ENCODE results near the gene ABLIM3. TPM values are rescaled to one million over a fixed set of nuclear protein-coding genes. Genes with fewer than 3 reads are reported as not detected.

ABLIM3 gene
- total RNA-seq, 1 experiment from 2014 or later, result 14.3 TPM

DNA sequence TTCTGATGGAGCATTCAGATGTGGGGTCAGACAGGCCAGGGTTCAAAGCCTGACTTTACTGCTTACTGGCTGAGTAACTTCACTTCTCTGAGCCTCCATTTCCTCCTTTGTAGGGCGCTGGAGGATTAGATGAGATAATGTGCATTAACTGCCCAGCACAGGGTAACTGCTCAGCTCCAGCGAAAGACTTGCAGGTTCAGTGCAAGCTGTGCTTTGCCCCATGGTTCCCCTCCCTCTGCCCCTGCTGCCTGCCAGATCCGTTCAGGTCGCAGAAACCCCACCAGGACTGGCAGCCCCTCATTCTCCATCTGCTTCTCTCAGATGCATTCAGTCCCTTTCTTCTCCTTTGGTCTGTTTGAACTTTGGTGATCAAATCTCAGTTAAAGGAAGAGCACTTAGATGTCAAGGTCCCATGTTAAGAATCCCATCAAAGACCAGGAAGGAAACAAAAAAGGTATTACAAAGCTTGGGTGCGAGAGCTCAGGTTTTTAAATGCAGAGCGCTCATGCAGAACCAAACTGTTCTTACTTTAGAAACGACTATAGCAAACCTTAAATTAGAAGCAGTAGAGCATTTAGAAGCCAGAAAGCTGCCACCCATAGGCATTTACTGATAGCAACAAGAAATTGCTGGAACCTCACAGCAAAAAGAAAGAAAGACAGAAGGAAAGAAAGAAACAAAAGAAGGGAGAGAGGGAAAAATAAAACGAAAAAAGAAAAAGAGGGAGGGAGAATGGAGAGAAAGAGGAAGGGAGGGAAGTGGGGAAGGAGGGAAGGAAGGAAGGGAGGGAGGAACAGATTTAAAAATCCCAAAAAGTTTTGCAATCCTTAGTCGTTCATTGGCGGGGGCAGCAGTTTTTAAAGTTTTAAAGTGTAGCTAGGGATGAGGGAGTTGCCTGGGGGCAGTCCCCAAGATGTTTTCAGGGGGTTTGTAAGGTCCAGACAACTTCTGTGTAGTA, 153.9 kb downstream of the ABLIM3 start:
- Histone ChIP-seq H2AFZ (ENCODE audit: low read depth, low read length, poor library complexity, severe bottlenecking) (no peak overlapping the region), H3K9me2 (ENCODE audit: insufficient read depth) (no peaks in the 10 kb centered on the region), H3K36me3 (ENCODE audit: control insufficient read depth in 1 of 2, insufficient read depth in 2 of 2, low read length in 2 of 2) (no peaks in the 10 kb centered on the region), H3K9ac (ENCODE audit: low read length) (no peak overlapping the region), H3K27me3 (ENCODE audit: insufficient read depth, low read length) (no peaks in the 10 kb centered on the region), H3K4me2 (ENCODE audit: low read length) (no peak overlapping the region), H3K9me3 (ENCODE audit: control insufficient read depth in 1 of 2, insufficient read depth in 1 of 2, low read depth in 1 of 2, low read length in 2 of 2) (no peaks in the 10 kb centered on the region), H4K20me1 (ENCODE audit: insufficient read depth) (no peaks in the 10 kb centered on the region), H3K4me1 (ENCODE audit: control insufficient read depth in 1 of 2, insufficient read depth in 2 of 2, low read length in 2 of 2) (peaks cover 0 to 13% of the 10 kb centered on the region in 2 experiments; a peak in 3 of 4 replicates), H3K27ac (ENCODE audit: low read depth, low read length) (no peak overlapping the region), H3K79me2 (ENCODE audit: insufficient read depth, low read length) (no peaks in the 10 kb centered on the region), H3K4me3 (replicated peaks in 1 of 2; ENCODE audit: low read depth in 1 of 2, low read length in 2 of 2) (no peak overlapping the region)
- DNase-seq (ENCODE audit: low read depth, low spot score) (no peak), ATAC-seq (no peak)
- intact Hi-C loops (cut with micrococcal nuclease), result no loop called here
- RAD21 ChIA-PET (ENCODE audit: low non-redundant PET in 1 of 2, low total read pairs in 2 of 2, uncharacterized antibody in 2 of 2, unreplicated experiment in 2 of 2), result no interaction called here
- TF ChIP-seq RAD21 (IDR thresholded peaks at IDR 0.05; ENCODE audit: low read depth) (no peak), CBX3 (IDR thresholded peaks at IDR 0.05; ENCODE audit: low read depth) (no peak)
- TF ChIP-seq, protein P1, sequence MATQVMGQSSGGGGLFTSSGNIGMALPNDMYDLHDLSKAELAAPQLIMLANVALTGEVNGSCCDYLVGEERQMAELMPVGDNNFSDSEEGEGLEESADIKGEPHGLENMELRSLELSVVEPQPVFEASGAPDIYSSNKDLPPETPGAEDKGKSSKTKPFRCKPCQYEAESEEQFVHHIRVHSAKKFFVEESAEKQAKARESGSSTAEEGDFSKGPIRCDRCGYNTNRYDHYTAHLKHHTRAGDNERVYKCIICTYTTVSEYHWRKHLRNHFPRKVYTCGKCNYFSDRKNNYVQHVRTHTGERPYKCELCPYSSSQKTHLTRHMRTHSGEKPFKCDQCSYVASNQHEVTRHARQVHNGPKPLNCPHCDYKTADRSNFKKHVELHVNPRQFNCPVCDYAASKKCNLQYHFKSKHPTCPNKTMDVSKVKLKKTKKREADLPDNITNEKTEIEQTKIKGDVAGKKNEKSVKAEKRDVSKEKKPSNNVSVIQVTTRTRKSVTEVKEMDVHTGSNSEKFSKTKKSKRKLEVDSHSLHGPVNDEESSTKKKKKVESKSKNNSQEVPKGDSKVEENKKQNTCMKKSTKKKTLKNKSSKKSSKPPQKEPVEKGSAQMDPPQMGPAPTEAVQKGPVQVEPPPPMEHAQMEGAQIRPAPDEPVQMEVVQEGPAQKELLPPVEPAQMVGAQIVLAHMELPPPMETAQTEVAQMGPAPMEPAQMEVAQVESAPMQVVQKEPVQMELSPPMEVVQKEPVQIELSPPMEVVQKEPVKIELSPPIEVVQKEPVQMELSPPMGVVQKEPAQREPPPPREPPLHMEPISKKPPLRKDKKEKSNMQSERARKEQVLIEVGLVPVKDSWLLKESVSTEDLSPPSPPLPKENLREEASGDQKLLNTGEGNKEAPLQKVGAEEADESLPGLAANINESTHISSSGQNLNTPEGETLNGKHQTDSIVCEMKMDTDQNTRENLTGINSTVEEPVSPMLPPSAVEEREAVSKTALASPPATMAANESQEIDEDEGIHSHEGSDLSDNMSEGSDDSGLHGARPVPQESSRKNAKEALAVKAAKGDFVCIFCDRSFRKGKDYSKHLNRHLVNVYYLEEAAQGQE (IDR thresholded peaks at IDR 0.05; ENCODE audit: low read depth), result no peak
- CTCF ChIA-PET, result no interaction called here
- POLR2A ChIA-PET, result no interaction called here
- BruUV-seq (replicated peaks), result no TSS peak

All from HCT116 (cell line).